CD8-positive, alpha-beta memory T cell (primary cell): Measurements from ENCODE around the gene SPTBN4. TPM values are rescaled to one million over a fixed set of nuclear protein-coding genes. Genes with fewer than 3 reads are reported as not detected.

Experiments
- CTCF ChIA-PET: fragments of 350-600 bp; sonication (Branson Sonifier 250); formaldehyde crosslinking; loops from one replicate; lab custom pipeline; 2021; ENCODE audit warnings: antibody characterized with exemption; lab: Charles Lee
- POLR2A ChIA-PET: fragments of 350-600 bp; sonication (Branson Sonifier 250); formaldehyde crosslinking; loops from one replicate; lab custom pipeline; 2021; ENCODE audit warnings: antibody characterized with exemption; lab: Charles Lee
- DNase-seq, 5 donors: peaks; one replicate each; pipeline versions ENCODE4 v3.0.0 to v3.0.0-alpha.2; 2020 to 2022; ENCODE audit warnings: mixed read lengths in 1 of 5
- H3K27ac ChIP-seq: one replicate; pipeline ENCODE4 v1.7.0; 2013; ENCODE audit warnings: low read depth, mild to moderate bottlenecking, low read length, moderate library complexity
- H3K27me3 ChIP-seq: 2 replicates; pipeline ENCODE4 v1.7.0; 2013; ENCODE audit warnings: low read length, mild to moderate bottlenecking; ENCODE audit not compliant: insufficient read depth, poor library complexity, severe bottlenecking
- H3K36me3 ChIP-seq: 2 replicates; pipeline ENCODE4 v1.7.0; 2013; ENCODE audit warnings: mild to moderate bottlenecking, low read length, moderate library complexity; ENCODE audit not compliant: insufficient read depth
- H3K4me1 ChIP-seq: 2 replicates; pipeline ENCODE4 v1.7.0; 2013; ENCODE audit warnings: mild to moderate bottlenecking, low read length, moderate library complexity; ENCODE audit not compliant: insufficient read depth
- H3K4me3 ChIP-seq: 2 replicates; pipeline ENCODE4 v1.7.0; 2013; ENCODE audit warnings: mild to moderate bottlenecking, low read length
- H3K9me3 ChIP-seq: 2 replicates; pipeline ENCODE4 v1.7.0; 2013; ENCODE audit warnings: mild to moderate bottlenecking, low read length
- H3K27ac Mint-ChIP-seq, 8 donors: one replicate each; pipeline ENCODE4 v1.8.0; 2020 to 2021; ENCODE audit warnings: mixed read lengths in 8 of 8, mild to moderate bottlenecking in 6 of 8, inconsistent platforms in 3 of 8, moderate library complexity in 3 of 8
- H3K27me3 Mint-ChIP-seq, 2 donors: one replicate each; pipeline ENCODE4 v1.8.0; 2020 to 2021; ENCODE audit warnings: mixed read lengths in 2 of 2, mild to moderate bottlenecking in 1 of 2, moderate library complexity in 1 of 2
- H3K36me3 Mint-ChIP-seq, 3 donors: one replicate each; pipeline ENCODE4 v1.8.0; 2020 to 2021; ENCODE audit warnings: mixed read lengths in 3 of 3, inconsistent platforms in 1 of 3, mild to moderate bottlenecking in 1 of 3
- H3K4me1 Mint-ChIP-seq, 3 donors: one replicate each; pipeline ENCODE4 v1.8.0; 2020 to 2021; ENCODE audit warnings: mixed read lengths in 3 of 3, inconsistent platforms in 1 of 3, mild to moderate bottlenecking in 1 of 3
- H3K4me3 Mint-ChIP-seq, 7 donors: one replicate each; pipeline ENCODE4 v1.8.0; 2020 to 2021; ENCODE audit warnings: mixed read lengths in 7 of 7, mild to moderate bottlenecking in 6 of 7, moderate library complexity in 4 of 7, inconsistent platforms in 2 of 7
- H3K9me3 Mint-ChIP-seq, 5 donors: one replicate each; pipeline ENCODE4 v1.8.0; 2020 to 2022; ENCODE audit warnings: mixed read lengths in 5 of 5, mild to moderate bottlenecking in 3 of 5, moderate library complexity in 2 of 5, inconsistent platforms in 1 of 5
- polyA plus RNA-seq: library from polyadenylated mRNA; unstranded; fragments of 300-500 nt; fragmentation: Illumina TruSeq; gene quantifications from one replicate; pipeline ENCODE4 v1.2.3, GENCODE V29; 2021
- total RNA-seq, 2 experiments: library from RNA; stranded (reverse); gene quantifications; one replicate each; pipeline ENCODE4 v1.2.3, GENCODE V29; 2021

Gene SPTBN4
- total and polyA plus RNA-seq, 3 experiments from 2014 or later: 0.49 to 1.2 TPM; not detected in 1

GRCh38 chr19:40567750-40568494, 101.1 kb downstream of the SPTBN4 start:
- DNase-seq: no peak
- H3K36me3 Mint-ChIP-seq: no peaks in the 10 kb centered on the region
- H3K4me3 ChIP-seq: no peak overlapping the region
- H3K27ac ChIP-seq: no peak overlapping the region
- H3K36me3 ChIP-seq: no peaks in the 10 kb centered on the region
- H3K9me3 ChIP-seq: no peaks in the 10 kb centered on the region
- CTCF ChIA-PET: interaction anchor here (1.0 to 1.5 kb wide), 2 partner anchors 14 to 67 kb away, joined by 3 to 4 read pairs; no protein-coding TSS in a partner anchor
- no peaks in the 10 kb centered on the region for H3K9me3 Mint-ChIP-seq
- H3K27me3 ChIP-seq: peaks cover 16% of the 10 kb centered on the region
- peaks cover 29 to 39% of the 10 kb centered on the region in 2 donors for H3K27me3 Mint-ChIP-seq
- POLR2A ChIA-PET: no interaction called here
- H3K27ac Mint-ChIP-seq: peak overlapping the region in 1 of 8 donors; percentile 33
- H3K4me3 Mint-ChIP-seq: peak overlapping the region in 3 of 7 donors; percentile 6 to 65 (median 20)
- H3K4me1 ChIP-seq: peaks cover 14% of the 10 kb centered on the region
- peaks cover 13 to 20% (median 18%) of the 10 kb centered on the region in 3 donors for H3K4me1 Mint-ChIP-seq

GRCh38 chr19:40570313-40571004, 103.7 kb downstream of the SPTBN4 start:
- Mint-ChIP-seq H3K4me1 (peaks cover 13 to 24% (median 22%) of the 10 kb centered on the region in 3 donors), H3K27me3 (peaks cover 17 to 22% of the 10 kb centered on the region in 2 donors), H3K36me3 (no peaks in the 10 kb centered on the region), H3K27ac (peak overlapping the region; percentile 61 to 93 (median 86)), H3K4me3 (peak overlapping the region; percentile 74 to 83 (median 78)), H3K9me3 (no peaks in the 10 kb centered on the region)
- peaks cover 14% of the 10 kb centered on the region for H3K27me3 ChIP-seq
- ChIA-PET POLR2A (interaction anchor here (0.7 to 1.8 kb wide), 8 partner anchors 21 to 1293 kb away, joined by 3 to 18 read pairs (median 4); partner anchors contain the start of genes C19orf47 and PLD3), CTCF (interaction anchor here (0.8 to 1.7 kb wide), 5 partner anchors 18 to 106 kb away, joined by 3 to 4 read pairs (median 3); no protein-coding TSS in a partner anchor)
- peaks cover 14% of the 10 kb centered on the region for H3K4me1 ChIP-seq
- H3K9me3 ChIP-seq: no peaks in the 10 kb centered on the region
- peak; percentile 92 to 97 (median 96) for DNase-seq
- H3K27ac ChIP-seq: peak overlapping the region; percentile 12
- no peaks in the 10 kb centered on the region for H3K36me3 ChIP-seq
- H3K4me3 ChIP-seq: peak overlapping the region; percentile 59

GRCh38 chr19:40571005-40571318, 104.2 kb downstream of the SPTBN4 start:
- H3K27me3 ChIP-seq: peaks cover 9% of the 10 kb centered on the region
- no peaks in the 10 kb centered on the region for H3K9me3 Mint-ChIP-seq
- ChIA-PET POLR2A (interaction anchor here (0.7 to 1.8 kb wide), 6 partner anchors 20 to 1293 kb away, joined by 3 to 9 read pairs (median 4); partner anchors contain the start of genes C19orf47 and PLD3), CTCF (interaction anchor here (0.8 to 1.7 kb wide), 5 partner anchors 17 to 107 kb away, joined by 3 to 4 read pairs (median 3); no protein-coding TSS in a partner anchor)
- no peaks in the 10 kb centered on the region for H3K36me3 Mint-ChIP-seq
- H3K4me3 ChIP-seq: peak overlapping the region; percentile 13
- H3K9me3 ChIP-seq: no peaks in the 10 kb centered on the region
- H3K4me1 ChIP-seq: peaks cover 14% of the 10 kb centered on the region
- no peak overlapping the region for H3K27ac ChIP-seq
- no peaks in the 10 kb centered on the region for H3K36me3 ChIP-seq
- no peak for DNase-seq
- H3K4me3 Mint-ChIP-seq: peak overlapping the region; percentile 51 to 83 (median 58)
- H3K27ac Mint-ChIP-seq: peak overlapping the region; percentile 2 to 91 (median 66)
- peaks cover 12 to 19% of the 10 kb centered on the region in 2 donors for H3K27me3 Mint-ChIP-seq
- peaks cover 14 to 26% (median 25%) of the 10 kb centered on the region in 3 donors for H3K4me1 Mint-ChIP-seq

- Histone ChIP-seq H3K36me3 (no peaks in the 10 kb centered on the region), H3K27ac (no peak overlapping the region), H3K27me3 (peaks cover 9% of the 10 kb centered on the region), H3K9me3 (no peaks in the 10 kb centered on the region), H3K4me1 (peaks cover 14% of the 10 kb centered on the region), H3K4me3 (no peak overlapping the region)
- POLR2A ChIA-PET: interaction anchor here (1.8 kb wide), 1 partner anchor 31 kb away, joined by 9 read pairs; no protein-coding TSS in a partner anchor
- peaks cover 0 to 4% (median 0%) of the 10 kb centered on the region in 3 donors for H3K36me3 Mint-ChIP-seq
- CTCF ChIA-PET: interaction anchor here (1.0 to 1.7 kb wide), 3 partner anchors 23 to 32 kb away, joined by 3 read pairs; no protein-coding TSS in a partner anchor
- peak overlapping the region in 2 of 7 donors; percentile 28 to 29 for H3K4me3 Mint-ChIP-seq
- H3K4me1 Mint-ChIP-seq: peaks cover 18 to 31% (median 26%) of the 10 kb centered on the region in 3 donors
- peak in 1 of 5 donors; percentile 47 for DNase-seq
- H3K27ac Mint-ChIP-seq: peak overlapping the region in 4 of 8 donors; percentile 28 to 72 (median 48)
- H3K27me3 Mint-ChIP-seq: peaks cover 5 to 12% of the 10 kb centered on the region in 2 donors
- no peaks in the 10 kb centered on the region for H3K9me3 Mint-ChIP-seq
Observed at GRCh38 chr19:40571831-40572495, 105.2 kb downstream of the SPTBN4 start.

GRCh38 chr19:40575326-40575725, 108.5 kb downstream of the SPTBN4 start:
- Mint-ChIP-seq H3K9me3 (no peaks in the 10 kb centered on the region), H3K4me1 (peaks cover 24 to 36% (median 31%) of the 10 kb centered on the region in 3 donors), H3K27me3 (peaks cover 0 to 3% of the 10 kb centered on the region in 2 donors), H3K27ac (peak overlapping the region in 7 of 8 donors; percentile 3 to 83 (median 72)), H3K4me3 (peak overlapping the region; percentile 40 to 82 (median 66)), H3K36me3 (peaks cover 0 to 23% (median 2%) of the 10 kb centered on the region in 3 donors)
- Histone ChIP-seq H3K27me3 (no peaks in the 10 kb centered on the region), H3K36me3 (no peaks in the 10 kb centered on the region), H3K4me3 (no peak overlapping the region), H3K4me1 (peaks cover 22% of the 10 kb centered on the region), H3K9me3 (no peaks in the 10 kb centered on the region), H3K27ac (no peak overlapping the region)
- ChIA-PET CTCF (interaction anchor here (1.8 kb wide), 1 partner anchor 23 kb away, joined by 5 read pairs; no protein-coding TSS in a partner anchor), POLR2A (no interaction called here)
- DNase-seq: peak in 1 of 5 donors; percentile 46

DNA sequence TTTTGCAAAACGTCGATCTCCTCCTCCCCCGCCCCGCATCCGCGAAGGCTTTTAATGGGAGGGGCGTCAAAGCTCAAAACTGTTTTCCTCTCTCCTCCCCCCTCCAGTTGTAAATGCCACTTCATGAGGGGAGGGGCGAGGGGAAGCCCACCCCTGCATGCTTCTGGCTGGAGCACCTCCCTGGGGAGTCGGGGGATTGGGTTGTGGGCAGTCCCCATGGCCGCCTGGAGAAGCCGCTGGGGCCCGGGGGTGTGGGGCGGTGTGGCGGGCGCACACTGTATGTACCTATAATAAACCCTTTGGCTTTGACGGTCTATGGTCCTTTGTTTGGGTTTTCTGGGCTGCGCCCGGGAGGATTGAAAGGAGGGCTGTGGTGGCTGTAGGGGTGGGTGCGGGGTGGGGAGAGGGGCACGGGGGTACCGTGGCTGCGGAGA, 109.4 kb downstream of the SPTBN4 start:
- Mint-ChIP-seq H3K27ac (peak overlapping the region; percentile 56 to 98 (median 81)), H3K4me1 (peaks cover 21 to 33% (median 24%) of the 10 kb centered on the region in 3 donors), H3K4me3 (peak overlapping the region; percentile 84 to 98 (median 87)), H3K9me3 (no peaks in the 10 kb centered on the region), H3K36me3 (peaks cover 0 to 31% (median 8%) of the 10 kb centered on the region in 3 donors), H3K27me3 (no peaks in the 10 kb centered on the region)
- peak overlapping the region; percentile 86 for H3K27ac ChIP-seq
- H3K36me3 ChIP-seq: peaks cover 6% of the 10 kb centered on the region
- peak overlapping the region; percentile 84 for H3K4me3 ChIP-seq
- ChIA-PET POLR2A (no interaction called here), CTCF (interaction anchor here (1.8 kb wide), 1 partner anchor 23 kb away, joined by 5 read pairs; no protein-coding TSS in a partner anchor)
- peak in 2 of 5 donors; percentile 38 to 57 for DNase-seq
- no peaks in the 10 kb centered on the region for H3K27me3 ChIP-seq
- peaks cover 19% of the 10 kb centered on the region for H3K4me1 ChIP-seq
- H3K9me3 ChIP-seq: no peaks in the 10 kb centered on the region
